Naive thymus-derived CD8-positive, alpha-beta T cell (primary cell): ENCODE results near the gene SLC5A1. TPM values are rescaled to one million over a fixed set of nuclear protein-coding genes. Genes with fewer than 3 reads are reported as not detected.

ENCODE experiments used
- ATAC-seq, 2 donors: fragments of 150-1000 bp; cut with Tn5 transposase in 1 of 2; sonication (Bioruptor Pico), chemical (Tn5 transposase) in 1 of 2; 1 replicate in 1 of 2; 2 replicates in 1 of 2; pipeline ENCODE4 v1.10.0; 2021; ENCODE audit warnings: mild to moderate bottlenecking in 2 of 2, moderate library complexity in 2 of 2
- POLR2A ChIA-PET: fragments of 350-600 bp; sonication (Branson Sonifier 250); formaldehyde crosslinking; loops from one replicate; lab custom pipeline; 2021; ENCODE audit warnings: antibody characterized with exemption; lab: Charles Lee
- DNase-seq, 10 donors: peaks; one replicate each; pipeline versions ENCODE4 v3.0.0 to v3.0.0-alpha.2; 2020 to 2022
- H3K27ac Mint-ChIP-seq, 10 donors: one replicate each; pipeline ENCODE4 v1.8.0; 2020 to 2022; ENCODE audit warnings: mild to moderate bottlenecking in 10 of 10, mixed read lengths in 10 of 10, moderate library complexity in 4 of 10, inconsistent platforms in 1 of 10
- H3K27me3 Mint-ChIP-seq, 5 donors: one replicate each; pipeline ENCODE4 v1.8.0; 2021 to 2022; ENCODE audit warnings: mixed read lengths in 5 of 5
- H3K36me3 Mint-ChIP-seq, 3 donors: one replicate each; pipeline ENCODE4 v1.8.0; 2020 to 2022; ENCODE audit warnings: mixed read lengths in 3 of 3, mild to moderate bottlenecking in 2 of 3, inconsistent platforms in 1 of 3
- H3K4me1 Mint-ChIP-seq, 4 donors: one replicate each; pipeline ENCODE4 v1.8.0; 2021 to 2022; ENCODE audit warnings: mixed read lengths in 4 of 4
- H3K4me3 Mint-ChIP-seq, 10 donors: one replicate each; pipeline ENCODE4 v1.8.0; 2020 to 2022; ENCODE audit warnings: mild to moderate bottlenecking in 10 of 10, mixed read lengths in 10 of 10, moderate library complexity in 6 of 10, inconsistent platforms in 1 of 10
- H3K9me3 Mint-ChIP-seq, 9 donors: one replicate each; pipeline ENCODE4 v1.8.0; 2020 to 2022; ENCODE audit warnings: mixed read lengths in 9 of 9, mild to moderate bottlenecking in 3 of 9, inconsistent platforms in 1 of 9, moderate library complexity in 1 of 9
- polyA plus RNA-seq, 3 donors: library from polyadenylated mRNA; unstranded; fragments of 300-500 nt; fragmentation: Illumina TruSeq; gene quantifications; one replicate each; pipeline ENCODE4 v1.2.3, GENCODE V29; 2021
- total RNA-seq, 8 experiments: library from RNA in 2 of 8; stranded (reverse) in 2 of 8; gene quantifications; one replicate each; pipeline ENCODE4 v1.2.3 and lab custom pipeline; 2021 to 2026

SLC5A1 gene
- total and polyA plus RNA-seq, 5 experiments from 2014 or later: not detected

DNA sequence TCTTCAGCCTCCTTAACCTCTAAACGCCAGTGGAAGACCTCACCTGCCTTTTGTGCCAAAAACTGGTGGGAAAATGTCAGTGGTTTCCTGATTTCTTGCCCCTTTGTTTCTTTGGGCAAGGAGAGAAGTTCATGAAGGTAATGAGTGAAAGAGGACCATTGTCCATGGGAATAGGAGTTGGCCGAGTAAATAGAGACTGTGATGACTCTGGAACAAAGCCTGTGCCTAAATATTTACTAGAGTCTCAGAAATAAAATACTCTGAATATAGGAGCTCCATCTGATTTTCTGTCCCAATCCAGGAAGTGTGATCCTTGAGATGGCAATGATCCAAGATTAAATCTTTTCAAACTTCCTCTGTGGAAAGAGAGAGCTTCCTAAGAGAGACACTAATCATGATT is 12.0 kb downstream of the SLC5A1 start:
- POLR2A ChIA-PET: no interaction called here
- no peak overlapping the region for H3K27ac Mint-ChIP-seq
- H3K4me3 Mint-ChIP-seq: no peak overlapping the region
- no peaks in the 10 kb centered on the region for H3K36me3 Mint-ChIP-seq
- no peaks in the 10 kb centered on the region for H3K9me3 Mint-ChIP-seq
- peaks cover 5 to 30% (median 14%) of the 10 kb centered on the region in 5 donors for H3K27me3 Mint-ChIP-seq
- H3K4me1 Mint-ChIP-seq: peaks cover 1 to 11% (median 11%) of the 10 kb centered on the region in 4 donors
- ATAC-seq (no peak), DNase-seq (no peak)

DNA sequence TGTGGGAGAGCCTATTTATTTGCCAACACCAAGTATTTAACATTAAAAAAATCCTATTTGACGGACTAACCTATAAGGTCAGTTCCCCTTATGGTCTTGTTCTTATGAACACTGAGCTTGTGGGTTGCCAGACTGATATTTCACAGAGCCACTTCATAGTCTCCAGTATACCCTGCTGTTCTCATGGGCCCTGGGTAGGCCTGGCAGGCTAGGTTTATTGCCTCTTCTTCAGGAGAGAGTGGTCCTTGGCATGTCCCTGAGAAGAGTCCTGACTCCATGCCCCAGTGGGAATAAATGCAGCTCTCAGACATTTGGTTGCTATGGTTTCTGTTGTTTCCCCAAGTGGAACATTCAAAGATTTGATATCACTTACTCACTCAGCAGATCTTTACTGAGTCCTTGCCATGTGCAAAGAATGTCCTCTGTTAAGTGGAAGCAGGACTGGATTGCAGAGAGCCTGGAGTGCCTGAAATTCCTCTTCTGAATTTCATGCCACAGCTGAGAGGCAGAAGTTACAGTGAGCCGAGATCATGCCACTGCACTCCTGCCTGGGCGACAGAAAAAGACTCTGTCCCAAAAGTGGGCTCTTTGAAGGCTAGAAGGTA is 15.7 kb downstream of the SLC5A1 start:
- ATAC-seq: no peak
- H3K9me3 Mint-ChIP-seq: peaks cover 0 to 7% (median 0%) of the 10 kb centered on the region in 9 donors
- H3K4me1 Mint-ChIP-seq: no peaks in the 10 kb centered on the region
- H3K27me3 Mint-ChIP-seq: peaks cover 8 to 38% (median 11%) of the 10 kb centered on the region in 5 donors
- H3K4me3 Mint-ChIP-seq: no peak overlapping the region
- peaks cover 0 to 4% (median 0%) of the 10 kb centered on the region in 3 donors for H3K36me3 Mint-ChIP-seq
- H3K27ac Mint-ChIP-seq: peak overlapping the region in 2 of 10 donors; percentile 6 to 61
- POLR2A ChIA-PET: no interaction called here
- no peak for DNase-seq

DNA sequence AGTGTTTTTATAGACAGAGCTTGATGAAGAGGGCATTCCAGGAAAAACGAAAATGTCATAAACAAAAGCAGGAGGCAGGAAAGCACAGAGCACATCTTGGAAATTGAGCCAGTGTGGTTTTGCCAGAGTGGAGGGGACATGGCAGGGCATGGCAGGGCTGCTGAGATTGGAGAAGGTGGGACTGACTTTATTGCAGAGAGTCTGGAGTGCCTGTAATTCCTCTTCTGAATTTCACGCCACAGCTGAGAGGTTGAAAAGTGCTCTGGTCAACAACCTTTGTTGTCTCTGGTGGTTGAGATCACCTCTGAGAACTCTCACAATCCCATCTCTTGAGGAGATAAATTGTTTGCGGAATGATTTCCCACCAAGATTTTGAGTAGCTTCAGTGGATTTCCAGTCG is 16.4 kb downstream of the SLC5A1 start:
- POLR2A ChIA-PET: no interaction called here
- peaks cover 7 to 35% (median 11%) of the 10 kb centered on the region in 5 donors for H3K27me3 Mint-ChIP-seq
- DNase-seq (no peak), ATAC-seq (no peak)
- no peak overlapping the region for H3K27ac Mint-ChIP-seq
- no peak overlapping the region for H3K4me3 Mint-ChIP-seq
- H3K36me3 Mint-ChIP-seq: peaks cover 0 to 4% (median 0%) of the 10 kb centered on the region in 3 donors
- no peaks in the 10 kb centered on the region for H3K4me1 Mint-ChIP-seq
- H3K9me3 Mint-ChIP-seq: peaks cover 0 to 7% (median 0%) of the 10 kb centered on the region in 9 donors

DNA sequence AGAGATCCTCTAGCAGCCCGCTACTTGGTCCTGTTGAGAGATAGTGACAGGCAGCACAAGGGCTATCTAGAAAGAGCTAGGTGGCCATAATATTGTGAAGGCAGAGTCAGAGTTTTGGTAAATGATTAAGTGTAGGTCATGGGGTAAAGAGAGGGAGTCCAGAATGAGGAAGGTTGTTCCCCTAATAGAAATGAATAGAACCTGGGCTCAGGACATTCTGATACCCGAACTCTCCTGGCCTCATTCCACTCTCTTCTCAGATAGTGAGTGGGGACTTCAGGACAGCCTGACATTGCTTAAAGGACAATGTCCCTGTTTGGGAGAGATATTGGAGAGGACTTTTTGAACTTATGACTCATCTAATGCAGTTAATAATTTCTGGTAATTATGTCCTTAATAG is 20.6 kb downstream of the SLC5A1 start:
- Mint-ChIP-seq H3K36me3 (peaks cover 0 to 4% (median 0%) of the 10 kb centered on the region in 3 donors), H3K9me3 (peaks cover 0 to 7% (median 0%) of the 10 kb centered on the region in 9 donors), H3K4me1 (no peaks in the 10 kb centered on the region), H3K27ac (peak overlapping the region in 1 of 10 donors; percentile 56), H3K4me3 (no peak overlapping the region), H3K27me3 (peaks cover 5 to 29% (median 18%) of the 10 kb centered on the region in 5 donors)
- ATAC-seq: no peak
- DNase-seq: no peak
- POLR2A ChIA-PET: no interaction called here

DNA sequence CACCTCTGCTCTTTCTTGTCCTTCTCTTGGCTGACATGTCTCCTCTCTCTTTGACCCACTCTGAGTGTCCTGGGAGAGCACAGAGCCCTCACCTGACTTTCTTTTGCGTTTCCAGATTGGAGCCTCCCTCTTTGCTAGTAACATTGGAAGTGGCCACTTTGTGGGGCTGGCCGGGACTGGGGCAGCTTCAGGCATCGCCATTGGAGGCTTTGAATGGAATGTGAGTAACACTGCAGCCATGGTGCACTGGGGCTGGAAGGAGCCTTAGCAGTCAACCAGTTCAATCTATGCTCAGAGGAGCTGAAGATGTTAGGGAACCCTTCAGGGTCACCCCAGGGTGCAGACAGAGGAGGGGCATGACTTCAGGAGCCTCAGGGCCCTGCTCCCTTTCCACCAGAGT is 23.8 kb downstream of the SLC5A1 start:
- no peak overlapping the region for H3K27ac Mint-ChIP-seq
- H3K4me1 Mint-ChIP-seq: no peaks in the 10 kb centered on the region
- ATAC-seq: no peak
- POLR2A ChIA-PET: no interaction called here
- H3K9me3 Mint-ChIP-seq: peaks cover 0 to 7% (median 0%) of the 10 kb centered on the region in 9 donors
- DNase-seq: no peak
- H3K36me3 Mint-ChIP-seq: peaks cover 0 to 4% (median 0%) of the 10 kb centered on the region in 3 donors
- H3K27me3 Mint-ChIP-seq: peaks cover 3 to 15% (median 14%) of the 10 kb centered on the region in 5 donors
- H3K4me3 Mint-ChIP-seq: no peak overlapping the region

DNA sequence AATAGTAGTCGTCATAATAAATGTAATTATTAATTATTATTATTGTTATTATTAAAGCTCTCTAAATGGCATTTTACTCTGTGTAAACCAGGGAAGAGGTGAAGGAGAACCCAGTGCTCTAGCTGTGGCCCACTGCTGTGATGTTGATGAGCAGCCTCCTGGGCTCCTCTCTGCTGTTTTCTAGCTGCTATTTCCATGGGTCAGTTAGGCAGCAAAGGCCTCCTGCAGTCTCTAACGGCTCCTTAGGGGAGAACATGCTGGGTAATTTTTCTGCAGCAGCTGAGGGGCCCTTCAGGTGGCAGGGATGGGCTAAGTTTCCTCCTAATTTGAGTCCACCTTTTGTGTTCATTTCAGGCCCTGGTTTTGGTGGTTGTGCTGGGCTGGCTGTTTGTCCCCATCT is 24.6 kb downstream of the SLC5A1 start:
- no peak overlapping the region for H3K27ac Mint-ChIP-seq
- no peak for ATAC-seq
- peaks cover 4 to 15% (median 11%) of the 10 kb centered on the region in 5 donors for H3K27me3 Mint-ChIP-seq
- H3K4me3 Mint-ChIP-seq: no peak overlapping the region
- DNase-seq: no peak
- peaks cover 0 to 3% (median 0%) of the 10 kb centered on the region in 9 donors for H3K9me3 Mint-ChIP-seq
- H3K36me3 Mint-ChIP-seq: no peaks in the 10 kb centered on the region
- POLR2A ChIA-PET: no interaction called here
- H3K4me1 Mint-ChIP-seq: no peaks in the 10 kb centered on the region

DNA sequence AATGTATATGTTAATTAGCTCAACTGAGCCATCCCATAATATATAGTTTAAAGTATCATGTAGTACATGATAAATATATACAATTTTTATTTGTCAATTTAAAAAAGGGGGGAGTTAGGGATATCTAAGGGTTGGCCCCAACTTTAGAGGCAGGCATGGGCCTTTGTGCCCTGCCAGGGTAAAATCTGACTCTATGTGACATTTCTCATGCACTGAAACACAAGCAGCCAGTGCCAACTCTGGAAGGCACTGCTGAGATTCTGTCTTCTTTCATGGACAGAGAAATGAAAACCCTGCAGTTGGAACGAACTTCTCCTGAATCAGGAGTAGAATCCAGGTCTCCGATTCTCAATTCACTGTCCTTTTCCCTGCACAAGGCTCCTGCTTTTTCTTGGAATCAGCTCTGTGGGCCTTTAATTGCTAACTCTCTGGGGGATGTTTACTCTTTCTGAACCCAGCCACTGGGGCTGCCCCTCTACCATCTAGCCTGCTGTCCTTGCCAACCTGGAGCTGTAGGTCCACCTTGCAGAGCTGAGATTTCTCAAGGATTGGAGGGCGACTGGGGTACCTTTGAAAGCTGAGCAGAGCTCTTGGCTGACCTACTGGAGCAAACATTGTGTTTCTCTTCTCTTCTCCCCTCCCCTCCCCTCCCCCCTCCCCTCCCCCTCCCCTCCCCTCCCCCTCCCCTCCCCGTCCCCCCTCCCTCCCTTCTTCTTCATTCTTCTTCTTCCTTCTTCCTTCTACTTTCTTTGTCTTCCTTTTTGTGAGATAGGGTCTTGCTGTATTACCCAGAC is 26.7 kb downstream of the SLC5A1 start:
- Mint-ChIP-seq H3K9me3 (no peaks in the 10 kb centered on the region), H3K4me3 (no peak overlapping the region), H3K4me1 (no peaks in the 10 kb centered on the region), H3K36me3 (no peaks in the 10 kb centered on the region), H3K27ac (peak overlapping the region in 2 of 10 donors; percentile 36 to 65), H3K27me3 (peaks cover 3 to 32% (median 10%) of the 10 kb centered on the region in 5 donors)
- ATAC-seq (no peak), DNase-seq (no peak)
- POLR2A ChIA-PET: no interaction called here

DNA sequence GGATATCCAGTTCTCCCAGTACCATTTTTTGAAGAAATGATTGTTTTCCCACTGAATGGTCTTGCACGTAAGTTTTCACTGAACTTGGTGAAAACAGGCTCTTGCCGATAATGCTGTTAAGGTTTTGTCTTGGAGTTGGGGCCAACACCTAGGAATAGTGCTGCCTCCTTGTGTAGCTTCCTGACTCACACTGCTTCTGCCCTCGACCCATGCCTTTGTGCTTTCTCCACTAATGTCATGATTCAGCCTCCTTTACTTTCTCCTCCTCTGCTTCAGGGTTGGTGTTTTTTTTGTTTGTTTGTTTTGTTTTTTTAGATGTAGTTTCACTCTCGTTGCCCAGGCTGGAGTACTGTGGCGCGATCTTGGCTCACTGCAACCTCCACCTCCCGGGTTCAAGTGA is 30.2 kb downstream of the SLC5A1 start:
- H3K36me3 Mint-ChIP-seq: no peaks in the 10 kb centered on the region
- no peaks in the 10 kb centered on the region for H3K9me3 Mint-ChIP-seq
- H3K27me3 Mint-ChIP-seq: peaks cover 6 to 32% (median 12%) of the 10 kb centered on the region in 5 donors
- no peak for DNase-seq
- ATAC-seq: no peak
- H3K4me3 Mint-ChIP-seq: no peak overlapping the region
- H3K27ac Mint-ChIP-seq: no peak overlapping the region
- POLR2A ChIA-PET: no interaction called here
- H3K4me1 Mint-ChIP-seq: no peaks in the 10 kb centered on the region

DNA sequence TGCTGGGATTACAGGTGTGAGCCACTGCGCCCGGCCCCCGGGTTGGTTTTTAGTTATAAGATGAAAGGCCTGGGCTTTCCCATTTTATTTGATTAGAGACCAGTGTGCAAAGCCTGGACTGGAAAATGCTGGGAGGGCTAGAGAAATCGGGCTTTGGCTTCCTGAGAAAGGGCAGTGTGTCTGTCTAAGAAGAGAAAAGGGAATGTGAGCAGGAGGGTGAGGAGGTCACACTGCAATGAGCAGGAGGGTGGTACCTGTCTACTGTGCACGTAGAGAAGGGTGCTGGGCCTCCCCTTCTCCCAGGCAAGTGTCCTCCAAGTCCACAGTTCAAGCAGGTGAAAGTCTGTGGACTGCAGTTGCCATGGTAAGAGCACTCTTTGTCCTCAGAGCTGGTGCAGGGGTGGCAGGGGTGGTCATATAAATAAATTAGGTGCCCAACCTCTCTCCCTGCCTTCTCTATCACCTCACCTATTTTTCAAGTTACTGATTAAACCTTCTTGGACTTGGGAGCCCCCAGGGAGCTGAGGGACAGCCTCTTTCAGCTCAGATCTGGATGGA is 30.8 kb downstream of the SLC5A1 start:
- H3K4me1 Mint-ChIP-seq: no peaks in the 10 kb centered on the region
- POLR2A ChIA-PET: no interaction called here
- no peaks in the 10 kb centered on the region for H3K36me3 Mint-ChIP-seq
- no peaks in the 10 kb centered on the region for H3K9me3 Mint-ChIP-seq
- no peak overlapping the region for H3K27ac Mint-ChIP-seq
- ATAC-seq (no peak), DNase-seq (no peak)
- H3K4me3 Mint-ChIP-seq: no peak overlapping the region
- H3K27me3 Mint-ChIP-seq: peaks cover 6 to 32% (median 12%) of the 10 kb centered on the region in 5 donors

DNA sequence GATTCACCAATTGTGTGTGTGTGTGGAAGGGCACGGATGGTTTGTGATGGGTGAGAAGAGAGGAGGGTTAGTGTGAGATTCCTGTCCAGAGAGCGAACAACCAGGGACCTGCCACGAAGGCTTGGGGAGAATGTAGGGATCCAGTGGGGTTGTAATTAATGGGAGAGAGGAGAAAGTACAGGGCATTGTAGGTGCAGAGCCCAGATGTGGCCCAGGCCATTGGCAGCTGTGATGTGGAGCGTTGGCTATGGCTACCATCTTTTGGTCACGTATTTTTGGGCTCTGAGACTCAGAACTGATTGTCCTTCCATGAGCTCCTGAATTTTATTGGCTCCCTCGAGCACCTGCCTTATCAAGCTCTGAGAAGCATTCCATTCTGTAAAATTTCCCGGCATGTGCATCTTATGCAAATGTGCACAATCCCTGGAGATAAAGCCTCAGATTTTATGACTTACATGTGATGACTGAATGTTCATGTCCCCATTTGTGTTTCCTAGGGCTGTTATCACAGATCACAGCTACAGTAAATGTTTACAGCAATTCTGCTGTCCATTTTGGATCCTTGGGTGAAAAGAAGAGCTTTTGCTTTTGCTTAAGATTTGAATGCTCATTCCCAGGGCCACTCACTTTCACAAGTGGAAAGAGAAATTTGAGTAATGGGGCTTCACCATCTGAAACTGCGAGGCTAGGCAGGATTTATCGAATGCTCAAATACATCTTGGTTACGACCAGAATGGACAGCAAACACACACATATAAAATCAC is 33.1 kb downstream of the SLC5A1 start:
- H3K4me3 Mint-ChIP-seq: no peak overlapping the region
- ATAC-seq (no peak), DNase-seq (no peak)
- peaks cover 8 to 32% (median 12%) of the 10 kb centered on the region in 5 donors for H3K27me3 Mint-ChIP-seq
- H3K4me1 Mint-ChIP-seq: no peaks in the 10 kb centered on the region
- peak overlapping the region in 2 of 10 donors; percentile 19 to 37 for H3K27ac Mint-ChIP-seq
- POLR2A ChIA-PET: no interaction called here
- H3K9me3 Mint-ChIP-seq: no peaks in the 10 kb centered on the region
- no peaks in the 10 kb centered on the region for H3K36me3 Mint-ChIP-seq

DNA sequence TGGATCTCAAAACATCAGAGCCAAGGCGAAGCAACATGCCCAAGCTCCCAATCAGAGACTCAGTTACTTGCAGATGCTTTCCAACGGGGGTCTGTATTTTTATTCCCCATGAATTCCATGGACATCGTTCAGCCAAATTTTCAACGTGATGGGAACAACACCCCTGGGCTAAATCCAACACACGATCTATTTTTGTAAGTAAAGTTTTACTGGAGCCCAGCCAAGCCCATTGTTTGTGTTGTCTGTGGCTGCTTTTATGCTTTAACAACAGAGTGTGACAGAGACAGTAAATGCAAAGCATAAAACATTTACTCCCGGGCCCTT is 33.7 kb downstream of the SLC5A1 start:
- no peaks in the 10 kb centered on the region for H3K36me3 Mint-ChIP-seq
- no peak for DNase-seq
- H3K4me1 Mint-ChIP-seq: no peaks in the 10 kb centered on the region
- no peak overlapping the region for H3K4me3 Mint-ChIP-seq
- ATAC-seq: no peak
- POLR2A ChIA-PET: no interaction called here
- H3K27ac Mint-ChIP-seq: no peak overlapping the region
- H3K27me3 Mint-ChIP-seq: peaks cover 8 to 32% (median 12%) of the 10 kb centered on the region in 5 donors
- H3K9me3 Mint-ChIP-seq: no peaks in the 10 kb centered on the region

DNA sequence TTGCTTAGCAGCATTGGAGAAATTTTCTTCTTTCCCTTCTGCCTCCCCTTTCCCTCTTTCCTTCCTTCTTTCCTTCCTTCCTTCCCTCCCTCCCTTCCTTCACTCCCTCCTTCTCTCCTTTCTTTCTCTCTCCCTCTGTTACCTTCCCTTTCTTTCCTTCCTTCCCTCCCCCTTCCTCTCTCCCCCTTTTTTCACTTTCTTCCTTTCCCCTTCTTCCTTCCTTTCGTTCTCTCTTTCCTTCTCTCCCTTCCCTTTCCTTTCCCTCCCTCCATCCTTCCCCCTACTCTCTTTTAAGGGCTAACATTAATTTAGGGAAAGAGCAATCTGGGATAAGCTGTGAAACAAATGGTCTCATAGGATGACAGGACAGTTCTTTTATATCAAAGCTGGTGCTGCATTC is 34.1 kb downstream of the SLC5A1 start:
- H3K27me3 Mint-ChIP-seq: peaks cover 8 to 32% (median 12%) of the 10 kb centered on the region in 5 donors
- no peaks in the 10 kb centered on the region for H3K9me3 Mint-ChIP-seq
- no peaks in the 10 kb centered on the region for H3K36me3 Mint-ChIP-seq
- ATAC-seq (no peak), DNase-seq (no peak)
- no peak overlapping the region for H3K4me3 Mint-ChIP-seq
- H3K27ac Mint-ChIP-seq: no peak overlapping the region
- POLR2A ChIA-PET: no interaction called here
- H3K4me1 Mint-ChIP-seq: no peaks in the 10 kb centered on the region
